ENCODE results near the gene CXCL16. TPM values are rescaled to one million over a fixed set of nuclear protein-coding genes. Genes with fewer than 3 reads are reported as not detected.
A peak's percentile ranks its signal among the peaks of the same experiment; 100 is the strongest.

The CXCL16 gene
- total RNA-seq, 6 experiments from 2014 or later, result 0.31 to 0.92 (median 0.62) TPM

DNA sequence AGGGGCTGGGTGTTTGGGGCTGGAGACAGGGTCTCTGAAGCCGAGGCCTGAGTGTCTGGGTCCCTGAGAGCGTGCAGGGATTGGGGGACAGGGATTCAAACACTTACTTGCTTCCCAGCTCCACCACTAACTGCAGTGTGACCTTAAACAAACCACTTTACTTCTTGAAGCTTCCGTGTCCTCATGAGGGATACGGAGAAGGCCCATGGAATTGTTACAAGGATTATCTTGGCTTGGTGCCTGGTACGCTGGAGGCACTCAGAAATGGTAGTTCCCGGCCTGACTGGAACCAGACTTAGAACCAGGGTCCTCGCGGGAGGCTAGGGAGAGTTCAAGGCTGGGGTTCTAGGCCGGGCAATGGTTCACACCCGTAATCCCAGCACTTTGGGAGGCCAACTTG lies 2.9 kb upstream of the CXCL16 start:
- TF ChIP-seq, protein P1, sequence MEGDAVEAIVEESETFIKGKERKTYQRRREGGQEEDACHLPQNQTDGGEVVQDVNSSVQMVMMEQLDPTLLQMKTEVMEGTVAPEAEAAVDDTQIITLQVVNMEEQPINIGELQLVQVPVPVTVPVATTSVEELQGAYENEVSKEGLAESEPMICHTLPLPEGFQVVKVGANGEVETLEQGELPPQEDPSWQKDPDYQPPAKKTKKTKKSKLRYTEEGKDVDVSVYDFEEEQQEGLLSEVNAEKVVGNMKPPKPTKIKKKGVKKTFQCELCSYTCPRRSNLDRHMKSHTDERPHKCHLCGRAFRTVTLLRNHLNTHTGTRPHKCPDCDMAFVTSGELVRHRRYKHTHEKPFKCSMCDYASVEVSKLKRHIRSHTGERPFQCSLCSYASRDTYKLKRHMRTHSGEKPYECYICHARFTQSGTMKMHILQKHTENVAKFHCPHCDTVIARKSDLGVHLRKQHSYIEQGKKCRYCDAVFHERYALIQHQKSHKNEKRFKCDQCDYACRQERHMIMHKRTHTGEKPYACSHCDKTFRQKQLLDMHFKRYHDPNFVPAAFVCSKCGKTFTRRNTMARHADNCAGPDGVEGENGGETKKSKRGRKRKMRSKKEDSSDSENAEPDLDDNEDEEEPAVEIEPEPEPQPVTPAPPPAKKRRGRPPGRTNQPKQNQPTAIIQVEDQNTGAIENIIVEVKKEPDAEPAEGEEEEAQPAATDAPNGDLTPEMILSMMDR (IDR thresholded peaks at IDR 0.05), result no peak
- H3K27ac Mint-ChIP-seq, result no peak overlapping the region
- peaks cover 56% of the 10 kb centered on the region for H3K27me3 Mint-ChIP-seq (ENCODE audit: insufficient read depth)
- H3K36me3 Mint-ChIP-seq (ENCODE audit: low read depth), result no peaks in the 10 kb centered on the region
- H3K9me3 Mint-ChIP-seq, result no peaks in the 10 kb centered on the region
- DNase-seq, result no peak
- H3K4me3 Mint-ChIP-seq, result no peak overlapping the region
- peaks cover 8% of the 10 kb centered on the region for H3K4me1 Mint-ChIP-seq (ENCODE audit: low read depth)

DNA sequence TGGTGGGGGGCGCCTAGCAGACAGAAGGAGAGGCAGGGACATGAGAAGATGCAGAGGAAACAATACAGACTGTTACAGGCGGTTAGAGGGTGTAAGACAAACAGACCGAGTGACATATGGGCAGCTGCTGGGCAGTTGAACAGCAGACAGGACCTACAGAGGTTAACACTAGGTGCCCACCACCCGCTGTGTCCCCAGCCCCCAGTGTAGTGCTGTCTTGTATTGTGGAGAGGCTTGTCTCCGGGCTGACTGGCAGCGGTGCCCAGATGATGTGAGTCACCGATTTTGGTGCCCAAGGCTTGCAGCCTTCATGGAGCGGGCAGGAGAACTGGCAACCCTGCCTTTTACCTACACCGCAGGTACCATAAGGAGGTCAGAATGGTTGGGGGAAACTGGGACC lies 2.4 kb upstream of the CXCL16 start:
- Mint-ChIP-seq H3K4me3 (no peak overlapping the region), H3K36me3 (ENCODE audit: low read depth) (no peaks in the 10 kb centered on the region), H3K27me3 (ENCODE audit: insufficient read depth) (peaks cover 56% of the 10 kb centered on the region), H3K9me3 (no peaks in the 10 kb centered on the region), H3K4me1 (ENCODE audit: low read depth) (peaks cover 8% of the 10 kb centered on the region), H3K27ac (no peak overlapping the region)
- DNase-seq, result no peak
- TF ChIP-seq, protein P1 (IDR thresholded peaks at IDR 0.05), result no peak

DNA sequence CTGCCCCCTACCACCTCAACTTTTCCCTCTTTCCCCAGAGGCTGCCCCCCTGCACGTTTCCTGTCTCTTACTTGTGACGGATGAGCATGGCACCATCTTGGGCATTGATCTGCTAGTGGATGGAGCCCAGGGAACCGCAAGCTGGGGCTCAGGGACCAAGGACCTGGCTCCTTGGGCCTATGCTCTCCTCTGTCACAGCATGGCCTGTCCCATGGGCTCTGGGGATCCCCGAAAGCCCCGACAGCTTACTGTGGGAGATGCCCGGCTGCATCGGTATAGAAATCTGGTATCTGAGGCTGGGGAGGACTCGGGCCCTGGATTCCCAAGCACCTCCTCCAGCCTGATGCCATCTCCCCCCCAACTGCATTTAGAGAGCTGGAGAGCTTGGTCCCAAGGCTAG lies 1.8 kb upstream of the CXCL16 start:
- H3K27me3 Mint-ChIP-seq (ENCODE audit: insufficient read depth), result peaks cover 56% of the 10 kb centered on the region
- H3K9me3 Mint-ChIP-seq, result no peaks in the 10 kb centered on the region
- H3K4me3 Mint-ChIP-seq, result no peak overlapping the region
- no peak overlapping the region for H3K27ac Mint-ChIP-seq
- TF ChIP-seq, protein P1 (IDR thresholded peaks at IDR 0.05), result no peak
- no peaks in the 10 kb centered on the region for H3K36me3 Mint-ChIP-seq (ENCODE audit: low read depth)
- H3K4me1 Mint-ChIP-seq (ENCODE audit: low read depth), result peaks cover 8% of the 10 kb centered on the region
- DNase-seq, result no peak

DNA sequence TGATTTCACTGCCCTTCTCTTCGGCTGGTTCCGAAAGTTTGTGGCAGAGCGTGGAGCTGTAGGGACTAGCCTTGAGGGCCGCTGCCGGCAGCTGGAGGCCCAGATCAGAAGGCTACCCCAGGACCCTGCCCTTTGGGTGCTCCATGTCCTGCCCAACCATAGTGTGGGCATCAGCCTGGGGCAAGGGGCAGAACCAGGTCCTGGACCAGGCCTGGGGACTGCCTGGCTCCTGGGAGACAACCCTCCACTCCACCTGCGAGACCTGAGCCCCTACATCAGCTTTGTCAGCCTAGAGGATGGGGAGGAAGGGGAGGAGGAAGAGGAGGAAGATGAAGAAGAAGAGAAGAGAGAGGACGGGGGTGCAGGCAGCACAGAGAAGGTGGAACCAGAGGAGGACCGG lies 856 bp upstream of the CXCL16 start:
- no peak overlapping the region for H3K27ac Mint-ChIP-seq
- H3K4me3 Mint-ChIP-seq, result peak overlapping the region; percentile 74; the same call in 1 of the 2 replicates
- no peak for DNase-seq
- H3K27me3 Mint-ChIP-seq (ENCODE audit: insufficient read depth), result peaks cover 51% of the 10 kb centered on the region
- no peaks in the 10 kb centered on the region for H3K36me3 Mint-ChIP-seq (ENCODE audit: low read depth)
- TF ChIP-seq, protein P1 (IDR thresholded peaks at IDR 0.05), result no peak
- peaks cover 15% of the 10 kb centered on the region for H3K4me1 Mint-ChIP-seq (ENCODE audit: low read depth)
- H3K9me3 Mint-ChIP-seq, result no peaks in the 10 kb centered on the region

DNA sequence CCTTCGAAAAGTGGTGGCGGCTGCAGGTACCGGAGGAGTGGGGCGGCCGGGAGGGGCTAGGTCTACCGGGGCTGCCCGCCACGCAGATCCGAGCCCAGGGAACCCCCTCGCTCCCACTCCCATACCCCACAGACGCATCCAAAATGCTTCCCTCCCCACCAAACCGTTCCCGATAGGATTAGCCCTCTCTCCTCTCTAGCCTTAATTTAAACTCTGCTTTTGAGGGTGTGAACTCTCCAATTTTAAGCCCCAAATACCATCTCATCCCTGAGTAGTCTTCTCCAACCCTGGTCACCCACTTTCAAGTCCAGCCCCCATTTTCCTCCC lies 260 bp upstream of the CXCL16 start:
- TF ChIP-seq, protein P1 (IDR thresholded peaks at IDR 0.05), result no peak
- Mint-ChIP-seq H3K4me3 (peak overlapping the region; percentile 74), H3K9me3 (no peaks in the 10 kb centered on the region), H3K4me1 (ENCODE audit: low read depth) (peaks cover 15% of the 10 kb centered on the region), H3K36me3 (ENCODE audit: low read depth) (no peaks in the 10 kb centered on the region), H3K27ac (no peak overlapping the region), H3K27me3 (ENCODE audit: insufficient read depth) (peaks cover 49% of the 10 kb centered on the region)
- no peak for DNase-seq

All from HFFc6 (cell line).